COLO668 (cell line): ENCODE data around the gene COL18A1.

Experiments
- DNase-seq: peaks from one replicate; lab custom pipeline; 2025; ENCODE audit not compliant: unreplicated experiment; lab: John Stamatoyannopoulos, UW

COL18A1 gene

GRCh38 chr21:45382697-45382997 is 22.3 kb upstream of the COL18A1 start:
- no peak for DNase-seq

- DNase-seq, result no peak
Observed at GRCh38 chr21:45383111-45383614, 21.8 kb upstream of the COL18A1 start.

GRCh38 chr21:45383615-45384201 is 21.3 kb upstream of the COL18A1 start:
- DNase-seq, result no peak

GRCh38 chr21:45384656-45385548 is 20.1 kb upstream of the COL18A1 start:
- no peak for DNase-seq

GRCh38 chr21:45385549-45386050 is 19.4 kb upstream of the COL18A1 start:
- no peak for DNase-seq

- no peak for DNase-seq
Observed at GRCh38 chr21:45386336-45386727, 18.6 kb upstream of the COL18A1 start.

- no peak for DNase-seq
Observed at GRCh38 chr21:45386728-45387371, 18.1 kb upstream of the COL18A1 start.

GRCh38 chr21:45387506-45387905 is 17.5 kb upstream of the COL18A1 start:
- DNase-seq, result no peak

GRCh38 chr21:45388011-45388521 is 16.9 kb upstream of the COL18A1 start:
- DNase-seq, result no peak

GRCh38 chr21:45388611-45389296 is 16.2 kb upstream of the COL18A1 start:
- DNase-seq, result no peak

GRCh38 chr21:45390121-45390751 is 14.7 kb upstream of the COL18A1 start:
- no peak for DNase-seq

- no peak for DNase-seq
Observed at GRCh38 chr21:45390831-45391742, 13.9 kb upstream of the COL18A1 start.

GRCh38 chr21:45391743-45392572 is 13.0 kb upstream of the COL18A1 start:
- no peak for DNase-seq

GRCh38 chr21:45392573-45392971 is 12.4 kb upstream of the COL18A1 start:
- DNase-seq, result no peak

- no peak for DNase-seq
Observed at GRCh38 chr21:45393021-45393420, 11.9 kb upstream of the COL18A1 start.

- no peak for DNase-seq
Observed at GRCh38 chr21:45393833-45394638, 10.9 kb upstream of the COL18A1 start.

GRCh38 chr21:45396620-45396995 is 8.4 kb upstream of the COL18A1 start:
- no peak for DNase-seq

- DNase-seq, result no peak
Observed at GRCh38 chr21:45397381-45397780, 7.6 kb upstream of the COL18A1 start.
